Measurements from ENCODE around the gene CD19.

DNA sequence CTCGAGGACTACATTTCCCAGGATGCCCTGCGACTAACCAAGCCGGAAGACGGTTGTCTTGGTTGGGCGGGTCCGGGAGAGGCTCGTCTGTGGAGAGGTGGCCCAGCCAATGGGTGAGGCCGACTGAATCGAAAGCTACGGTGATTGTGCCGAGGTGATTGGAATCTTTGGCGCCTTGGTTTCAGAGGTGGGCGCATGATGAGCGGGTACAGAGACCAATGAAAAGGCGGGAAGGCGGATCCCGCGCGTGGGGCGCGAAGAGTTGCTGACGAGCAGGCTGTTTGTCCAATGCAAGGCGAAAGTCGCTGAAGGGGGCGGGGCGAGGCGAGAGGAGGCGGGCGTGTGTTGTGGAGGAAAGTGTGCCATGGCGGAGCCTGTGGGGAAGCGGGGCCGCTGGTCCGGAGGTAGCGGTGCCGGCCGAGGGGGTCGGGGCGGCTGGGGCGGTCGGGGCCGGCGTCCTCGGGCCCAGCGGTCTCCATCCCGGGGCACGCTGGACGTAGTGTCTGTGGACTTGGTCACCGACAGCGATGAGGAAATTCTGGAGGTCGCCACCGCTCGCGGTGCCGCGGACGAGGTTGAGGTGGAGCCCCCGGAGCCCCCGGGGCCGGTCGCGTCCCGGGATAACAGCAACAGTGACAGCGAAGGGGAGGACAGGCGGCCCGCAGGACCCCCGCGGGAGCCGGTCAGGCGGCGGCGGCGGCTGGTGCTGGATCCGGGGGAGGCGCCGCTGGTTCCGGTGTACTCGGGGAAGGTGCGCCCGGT lies 19.1 kb downstream of the CD19 start, which contains the start of gene NFATC2IP:
- TF ChIP-seq, protein P1, sequence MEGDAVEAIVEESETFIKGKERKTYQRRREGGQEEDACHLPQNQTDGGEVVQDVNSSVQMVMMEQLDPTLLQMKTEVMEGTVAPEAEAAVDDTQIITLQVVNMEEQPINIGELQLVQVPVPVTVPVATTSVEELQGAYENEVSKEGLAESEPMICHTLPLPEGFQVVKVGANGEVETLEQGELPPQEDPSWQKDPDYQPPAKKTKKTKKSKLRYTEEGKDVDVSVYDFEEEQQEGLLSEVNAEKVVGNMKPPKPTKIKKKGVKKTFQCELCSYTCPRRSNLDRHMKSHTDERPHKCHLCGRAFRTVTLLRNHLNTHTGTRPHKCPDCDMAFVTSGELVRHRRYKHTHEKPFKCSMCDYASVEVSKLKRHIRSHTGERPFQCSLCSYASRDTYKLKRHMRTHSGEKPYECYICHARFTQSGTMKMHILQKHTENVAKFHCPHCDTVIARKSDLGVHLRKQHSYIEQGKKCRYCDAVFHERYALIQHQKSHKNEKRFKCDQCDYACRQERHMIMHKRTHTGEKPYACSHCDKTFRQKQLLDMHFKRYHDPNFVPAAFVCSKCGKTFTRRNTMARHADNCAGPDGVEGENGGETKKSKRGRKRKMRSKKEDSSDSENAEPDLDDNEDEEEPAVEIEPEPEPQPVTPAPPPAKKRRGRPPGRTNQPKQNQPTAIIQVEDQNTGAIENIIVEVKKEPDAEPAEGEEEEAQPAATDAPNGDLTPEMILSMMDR (conservative IDR thresholded peaks at IDR 0.05 in 1 of 2, IDR thresholded peaks at IDR 0.05 in 1 of 2; ENCODE audit: extremely low read depth in 1 of 2, insufficient read depth in 1 of 2, low read depth in 1 of 2, low read length in 2 of 2), result no peak
- TF ChIP-seq EZH2 (IDR thresholded peaks at IDR 0.05; ENCODE audit: borderline replicate concordance, low read length), result no peak
